ENCODE measurements around the gene ANKS3. TPM values are rescaled to one million over a fixed set of nuclear protein-coding genes. Genes with fewer than 3 reads are reported as not detected.

ANKS3 gene
- total RNA-seq, 1 experiment from 2014 or later, result 13.8 TPM

- DNase-seq (ENCODE audit: extremely low read depth, low read depth), result no peak
Observed at GRCh38 chr16:4698321-4699045, 35.6 kb downstream of the ANKS3 start.

- DNase-seq (ENCODE audit: extremely low read depth, low read depth), result no peak
Observed at GRCh38 chr16:4697848-4698291, 36.2 kb downstream of the ANKS3 start.

GRCh38 chr16:4696905-4697847, 36.9 kb downstream of the ANKS3 start:
- no peak for DNase-seq (ENCODE audit: extremely low read depth, low read depth)

- DNase-seq (ENCODE audit: extremely low read depth, low read depth), result no peak
Observed at GRCh38 chr16:4696172-4696904, 37.7 kb downstream of the ANKS3 start.

GRCh38 chr16:4695473-4696171, 38.4 kb downstream of the ANKS3 start:
- DNase-seq (ENCODE audit: extremely low read depth, low read depth), result no peak

- no peak for DNase-seq (ENCODE audit: extremely low read depth, low read depth)
Observed at GRCh38 chr16:4694642-4695451, 39.2 kb downstream of the ANKS3 start.

GRCh38 chr16:4693956-4694641, 40.0 kb downstream of the ANKS3 start:
- DNase-seq (ENCODE audit: extremely low read depth, low read depth), result no peak

GRCh38 chr16:4693296-4693955, 40.6 kb downstream of the ANKS3 start, which contains the start of gene NUDT16L1:
Gene NUDT16L1, plus strand, starts transcription at chr16:4693562. Its CDS starts 165 bp downstream, at chr16:4693727.
- DNase-seq (ENCODE audit: extremely low read depth, low read depth), result peak; percentile 92

GRCh38 chr16:4692460-4693295, 41.4 kb downstream of the ANKS3 start:
- DNase-seq (ENCODE audit: extremely low read depth, low read depth), result no peak

- DNase-seq (ENCODE audit: extremely low read depth, low read depth), result no peak
Observed at GRCh38 chr16:4691666-4692412, 42.2 kb downstream of the ANKS3 start.

GRCh38 chr16:4690946-4691665, 43.0 kb downstream of the ANKS3 start:
- DNase-seq (ENCODE audit: extremely low read depth, low read depth), result no peak

GRCh38 chr16:4689864-4690704, 44.0 kb downstream of the ANKS3 start:
- DNase-seq (ENCODE audit: extremely low read depth, low read depth), result no peak

- DNase-seq (ENCODE audit: extremely low read depth, low read depth), result no peak
Observed at GRCh38 chr16:4689091-4689671, 44.9 kb downstream of the ANKS3 start.

- DNase-seq (ENCODE audit: extremely low read depth, low read depth), result no peak
Observed at GRCh38 chr16:4688674-4689045, 45.4 kb downstream of the ANKS3 start.

Measured in NCI-H460 (cell line).